CD4-positive, alpha-beta T cell treated with Interleukin-21 for 1 hour (primary cell): ENCODE results near the gene NOL4L.

Experiments used
- DNase-seq: peaks from one replicate; pipeline ENCODE4 v3.0.0-alpha.2; 2020

Gene NOL4L

GRCh38 chr20:32407131-32407750, 177.9 kb downstream of the NOL4L start:
- peak; percentile 67 for DNase-seq

GRCh38 chr20:32406701-32407100, 178.4 kb downstream of the NOL4L start:
- no peak for DNase-seq

GRCh38 chr20:32404017-32404416, 181.1 kb downstream of the NOL4L start:
- DNase-seq, result no peak

GRCh38 chr20:32400476-32400875, 184.7 kb downstream of the NOL4L start:
- no peak for DNase-seq

GRCh38 chr20:32397567-32398084, 187.5 kb downstream of the NOL4L start:
- no peak for DNase-seq

GRCh38 chr20:32396646-32397160, 188.4 kb downstream of the NOL4L start:
- no peak for DNase-seq

- DNase-seq, result no peak
These were observed 190.1 kb downstream of the NOL4L start for GRCh38 chr20:32395066-32395465.
